HUES6 (cell line): ENCODE results near the gene MAST1.
"Not testable (repeated sequence)": the region's sequence is repeated elsewhere in the genome, so short reads cannot be mapped to it uniquely, and the experiment has no call there.

Experiments used
- H3K27ac ChIP-seq: 2 replicates; pipeline ENCODE4 v1.7.0; 2013; ENCODE audit warnings: low read depth, mild to moderate bottlenecking, low read length, inconsistent platforms
- H3K27me3 ChIP-seq: 2 replicates; pipeline ENCODE4 v1.6.1; 2013; ENCODE audit warnings: low read length; ENCODE audit not compliant: control insufficient read depth, insufficient read depth
- H3K36me3 ChIP-seq: 2 replicates; pipeline ENCODE4 v1.6.1; 2013; ENCODE audit warnings: low read length; ENCODE audit not compliant: control insufficient read depth, insufficient read depth
- H3K4me1 ChIP-seq: 2 replicates; pipeline ENCODE4 v1.6.1; 2013; ENCODE audit warnings: low read length; ENCODE audit not compliant: control insufficient read depth, insufficient read depth
- H3K4me3 ChIP-seq: 2 replicates; pipeline ENCODE4 v1.5.1; 2013; ENCODE audit warnings: low read depth, low read length
- H3K9ac ChIP-seq: one replicate; pipeline ENCODE4 v1.6.1; 2013; ENCODE audit warnings: mild to moderate bottlenecking, low read length
- H3K9me3 ChIP-seq: 2 replicates; pipeline ENCODE4 v1.6.1; 2013; ENCODE audit warnings: low read depth, low read length; ENCODE audit not compliant: control insufficient read depth, insufficient read depth

Gene MAST1

GRCh38 chr19:12793290-12794195, 44.8 kb upstream of the MAST1 start:
- Histone ChIP-seq H3K9me3 (no peaks in the 10 kb centered on the region), H3K27me3 (peaks cover 7% of the 10 kb centered on the region; the same call in 1 of the 2 replicates), H3K36me3 (peaks cover under 1% of the 10 kb centered on the region; the same call in 1 of the 2 replicates), H3K27ac (peak overlapping the region; percentile 94), H3K4me1 (peaks cover 31% of the 10 kb centered on the region), H3K9ac (peak overlapping the region; percentile 77), H3K4me3 (peak overlapping the region; percentile 65)

- H3K27me3 ChIP-seq, result peaks cover 7% of the 10 kb centered on the region; the same call in 1 of the 2 replicates
- peak overlapping the region; percentile 94 for H3K27ac ChIP-seq
- no peaks in the 10 kb centered on the region for H3K9me3 ChIP-seq
- peak overlapping the region; percentile 65 for H3K4me3 ChIP-seq
- peaks cover 23% of the 10 kb centered on the region for H3K4me1 ChIP-seq
- H3K36me3 ChIP-seq, result peaks cover 7% of the 10 kb centered on the region
- H3K9ac ChIP-seq, result peak overlapping the region; percentile 77
Measured at GRCh38 chr19:12794196-12794941, 43.9 kb upstream of the MAST1 start.

- no peaks in the 10 kb centered on the region for H3K9me3 ChIP-seq
- H3K27ac ChIP-seq, result no peak overlapping the region
- peaks cover 13% of the 10 kb centered on the region for H3K36me3 ChIP-seq
- peaks cover 22% of the 10 kb centered on the region for H3K4me1 ChIP-seq
- H3K4me3 ChIP-seq, result no peak overlapping the region
- H3K9ac ChIP-seq, result no peak overlapping the region
- H3K27me3 ChIP-seq, result peaks cover 7% of the 10 kb centered on the region; the same call in 1 of the 2 replicates
Measured at GRCh38 chr19:12794971-12795381, 43.3 kb upstream of the MAST1 start.

GRCh38 chr19:12796146-12797071, 41.9 kb upstream of the MAST1 start:
- H3K9me3 ChIP-seq, result no peaks in the 10 kb centered on the region
- no peak overlapping the region for H3K27ac ChIP-seq
- no peak overlapping the region for H3K9ac ChIP-seq
- H3K36me3 ChIP-seq, result peaks cover 23% of the 10 kb centered on the region
- no peak overlapping the region for H3K4me3 ChIP-seq
- no peaks in the 10 kb centered on the region for H3K27me3 ChIP-seq
- peaks cover 20% of the 10 kb centered on the region for H3K4me1 ChIP-seq

GRCh38 chr19:12797141-12797587, 41.2 kb upstream of the MAST1 start:
- Histone ChIP-seq H3K4me1 (peaks cover 20% of the 10 kb centered on the region), H3K36me3 (peaks cover 23% of the 10 kb centered on the region), H3K27me3 (no peaks in the 10 kb centered on the region; the same call in 1 of the 2 replicates), H3K9ac (no peak overlapping the region), H3K9me3 (no peaks in the 10 kb centered on the region), H3K27ac (no peak overlapping the region), H3K4me3 (no peak overlapping the region)

GRCh38 chr19:12797607-12798006, 40.7 kb upstream of the MAST1 start:
- H3K9me3 ChIP-seq, H3K4me3 ChIP-seq, H3K9ac ChIP-seq, H3K27ac ChIP-seq, H3K27me3 ChIP-seq: not testable (repeated sequence)
- Histone ChIP-seq H3K4me1 (peaks cover 20% of the 10 kb centered on the region), H3K36me3 (peaks cover 23% of the 10 kb centered on the region)

GRCh38 chr19:12799742-12800465, 38.4 kb upstream of the MAST1 start:
- peaks cover 6% of the 10 kb centered on the region for H3K27me3 ChIP-seq
- peaks cover 23% of the 10 kb centered on the region for H3K36me3 ChIP-seq
- no peaks in the 10 kb centered on the region for H3K9me3 ChIP-seq
- peaks cover 15% of the 10 kb centered on the region for H3K4me1 ChIP-seq
- H3K27ac ChIP-seq, result no peak overlapping the region
- H3K9ac ChIP-seq, result no peak overlapping the region
- H3K4me3 ChIP-seq, result peak overlapping the region; percentile 96; the same call in 1 of the 2 replicates

GRCh38 chr19:12800466-12800770, 37.9 kb upstream of the MAST1 start:
- Histone ChIP-seq H3K4me1 (peaks cover 15% of the 10 kb centered on the region), H3K27ac (no peak overlapping the region), H3K4me3 (peak overlapping the region; percentile 96), H3K9me3 (no peaks in the 10 kb centered on the region), H3K36me3 (peaks cover 23% of the 10 kb centered on the region), H3K9ac (no peak overlapping the region), H3K27me3 (peaks cover 6% of the 10 kb centered on the region)

- H3K9me3 ChIP-seq, result no peaks in the 10 kb centered on the region
- H3K4me3 ChIP-seq, result peak overlapping the region; percentile 96
- H3K36me3 ChIP-seq, result peaks cover 23% of the 10 kb centered on the region
- H3K27me3 ChIP-seq, result peaks cover 6% of the 10 kb centered on the region
- H3K27ac ChIP-seq, result peak overlapping the region; percentile 70; the same call in 1 of the 2 replicates
- peaks cover 13% of the 10 kb centered on the region for H3K4me1 ChIP-seq
- peak overlapping the region; percentile 91 for H3K9ac ChIP-seq
Measured at GRCh38 chr19:12800923-12801465, 37.3 kb upstream of the MAST1 start.
